ENCODE results near the gene TSPAN11.

The TSPAN11 gene

DNA sequence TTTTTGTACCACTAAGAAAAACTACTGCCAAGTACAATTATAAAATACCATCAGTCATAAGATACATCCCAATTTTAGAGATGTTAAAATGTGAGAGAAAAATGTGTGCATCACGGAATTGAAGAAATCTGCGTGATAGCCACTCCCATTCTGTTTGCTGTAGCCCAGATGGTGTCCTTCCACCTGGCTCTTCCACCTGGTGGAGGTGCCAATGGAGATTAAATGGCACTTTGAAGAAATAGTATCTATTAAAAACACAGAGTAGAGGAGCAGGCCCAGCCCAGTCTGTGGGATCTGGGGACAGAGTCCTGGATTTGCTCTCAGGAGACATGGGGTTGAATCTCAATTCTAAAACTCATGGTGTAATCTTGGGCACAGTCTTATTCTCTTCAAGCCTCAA lies 35.5 kb downstream of the TSPAN11 start:
- no peak for DNase-seq

DNA sequence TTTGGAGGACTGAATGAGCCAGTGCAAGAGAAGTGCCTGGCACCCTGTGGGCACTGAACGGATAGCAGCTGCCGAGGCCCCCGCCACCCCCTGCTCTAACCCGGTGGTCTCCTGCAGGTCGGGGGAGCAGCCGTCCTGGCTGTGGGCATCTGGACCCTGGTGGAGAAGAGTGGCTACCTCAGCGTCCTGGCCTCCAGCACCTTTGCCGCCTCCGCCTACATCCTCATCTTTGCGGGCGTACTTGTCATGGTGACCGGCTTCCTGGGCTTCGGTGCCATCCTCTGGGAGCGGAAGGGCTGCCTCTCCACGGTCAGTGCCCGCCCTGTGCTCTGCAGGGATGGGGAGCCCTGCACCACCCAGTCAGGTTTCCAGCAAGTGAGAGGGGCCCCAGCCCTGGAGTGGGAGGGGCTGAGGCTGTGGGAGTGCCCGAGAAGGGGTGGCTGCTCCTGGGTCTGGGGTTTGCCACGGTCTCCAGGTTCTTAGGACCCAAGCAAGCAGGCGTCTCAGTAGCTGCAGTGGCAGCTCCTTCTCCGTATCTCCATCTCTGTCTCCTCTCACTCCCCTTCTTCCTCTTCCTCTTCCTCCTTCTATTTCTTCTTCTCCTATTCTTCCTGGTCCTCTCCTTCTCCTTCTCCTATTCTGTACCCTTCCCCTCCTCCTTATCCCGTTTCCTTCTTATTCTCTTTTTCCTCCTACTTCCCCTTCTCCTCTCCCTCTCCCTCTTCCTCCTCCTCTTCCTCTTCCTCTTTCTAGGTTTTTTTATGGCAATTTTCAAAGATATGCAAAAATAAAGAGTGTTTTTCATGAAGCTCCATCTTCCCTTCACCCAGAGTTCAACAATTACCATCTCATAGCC lies 37.4 kb downstream of the TSPAN11 start:
- DNase-seq, result no peak

DNA sequence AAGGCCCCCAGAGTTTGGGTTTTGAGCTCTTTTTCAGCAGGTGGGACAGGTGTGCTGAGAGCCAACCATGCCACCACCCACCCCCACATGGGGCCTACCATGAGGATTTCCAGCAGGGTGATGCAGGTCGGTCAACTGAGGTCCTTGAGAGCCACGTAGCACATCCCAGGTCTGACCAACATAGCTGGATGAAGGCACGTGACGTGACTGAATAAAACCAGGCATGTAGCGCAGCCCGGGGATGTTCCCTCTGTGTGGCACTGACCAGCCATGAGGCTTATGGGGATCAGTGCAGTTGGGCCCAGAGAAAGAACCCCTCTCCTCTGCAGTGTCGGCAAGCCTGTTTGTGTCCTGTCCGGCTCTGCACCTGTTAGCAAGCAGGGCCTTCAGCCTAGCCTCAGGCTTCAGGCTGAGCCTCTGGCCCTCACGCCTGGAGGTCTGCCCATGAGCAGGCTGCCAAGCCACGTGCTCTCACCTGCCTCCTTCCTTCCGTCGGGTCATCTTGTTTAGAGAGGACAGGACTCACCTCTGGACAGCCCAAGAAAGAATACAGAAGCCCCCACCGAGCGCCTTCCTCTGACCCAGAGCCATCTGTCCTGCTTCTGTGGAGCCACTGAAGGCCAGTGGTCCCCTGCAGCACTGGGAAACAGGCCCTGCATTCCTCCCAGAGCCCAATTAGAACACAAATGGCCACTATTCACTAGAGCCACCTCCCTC lies 38.5 kb downstream of the TSPAN11 start:
- DNase-seq, result no peak

DNA sequence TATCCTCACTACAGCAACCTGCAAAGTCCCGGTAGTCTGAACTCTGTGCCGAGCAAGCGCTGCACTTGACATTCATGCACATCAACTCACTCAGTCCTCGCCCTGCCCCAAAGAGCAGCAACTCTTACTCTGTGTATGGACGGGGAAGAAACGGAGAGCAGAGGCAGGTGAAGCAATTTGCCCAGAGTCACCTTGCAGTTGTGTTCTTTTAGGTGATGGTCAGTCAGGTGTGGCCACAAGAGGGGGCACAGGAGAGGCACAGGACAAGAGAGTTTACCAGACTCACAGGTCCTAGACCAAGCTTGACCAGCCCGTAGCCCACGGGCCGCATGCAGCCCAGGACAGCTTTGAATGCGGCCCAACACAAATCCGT lies 39.1 kb downstream of the TSPAN11 start:
- no peak for DNase-seq

DNA sequence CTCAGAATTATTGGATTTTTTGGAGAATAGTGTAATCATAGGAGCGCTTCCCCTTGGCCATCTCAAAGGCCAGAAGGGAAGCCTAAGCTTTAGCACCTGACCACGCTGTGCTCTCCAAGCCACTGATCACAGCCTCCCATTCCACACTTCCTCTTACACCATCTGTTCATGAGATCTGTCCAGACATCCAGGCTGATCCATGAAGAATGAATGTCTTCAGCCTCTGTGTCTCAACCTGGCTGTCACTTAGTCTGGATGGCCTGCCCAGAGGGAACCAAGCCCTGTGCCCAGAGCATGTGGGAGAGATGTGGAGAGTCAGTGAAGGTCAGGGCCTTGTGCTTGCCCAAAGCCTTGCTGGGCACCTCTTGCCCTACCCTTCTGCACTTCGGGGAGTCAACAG lies 40.5 kb downstream of the TSPAN11 start:
- no peak for DNase-seq

DNA sequence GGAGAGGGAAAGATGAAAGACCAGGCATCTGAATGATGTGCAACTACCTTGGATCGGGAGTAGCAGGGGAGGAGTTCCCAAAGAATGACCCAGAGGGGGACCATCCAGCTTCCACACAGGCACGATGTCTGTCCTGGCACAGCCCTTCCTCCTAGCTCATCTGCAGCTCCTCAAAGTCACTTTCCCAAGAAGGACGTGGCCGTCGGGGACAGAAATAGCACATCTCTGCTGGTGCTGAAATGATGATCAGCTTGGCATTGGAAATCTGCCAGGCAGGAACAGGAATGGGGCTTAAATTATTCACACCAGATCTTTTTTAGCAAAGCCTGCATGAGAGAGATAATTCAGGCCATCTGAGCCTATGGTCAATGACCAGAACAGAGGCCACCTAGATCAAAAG lies 41.7 kb downstream of the TSPAN11 start:
- DNase-seq, result no peak

DNA sequence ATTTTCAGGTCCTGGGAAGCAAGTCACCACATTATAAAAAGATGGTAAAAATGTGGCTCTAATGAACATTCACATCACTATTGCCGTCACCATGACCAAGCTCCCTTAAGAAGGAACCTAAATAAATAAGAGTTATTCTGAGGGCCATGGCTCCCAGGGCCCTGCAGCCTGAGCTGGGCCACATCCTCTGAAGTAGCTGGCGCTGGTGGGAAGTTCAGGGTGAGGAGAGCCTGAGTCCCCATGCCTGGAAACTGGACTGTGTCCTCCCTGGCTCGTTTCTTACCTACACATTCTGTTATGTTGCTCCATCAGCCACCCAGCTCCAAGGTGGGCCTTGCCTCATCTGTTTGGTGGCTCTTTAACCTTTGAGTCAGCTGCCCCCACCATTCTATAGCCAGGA lies 42.5 kb downstream of the TSPAN11 start:
- DNase-seq, result no peak

DNA sequence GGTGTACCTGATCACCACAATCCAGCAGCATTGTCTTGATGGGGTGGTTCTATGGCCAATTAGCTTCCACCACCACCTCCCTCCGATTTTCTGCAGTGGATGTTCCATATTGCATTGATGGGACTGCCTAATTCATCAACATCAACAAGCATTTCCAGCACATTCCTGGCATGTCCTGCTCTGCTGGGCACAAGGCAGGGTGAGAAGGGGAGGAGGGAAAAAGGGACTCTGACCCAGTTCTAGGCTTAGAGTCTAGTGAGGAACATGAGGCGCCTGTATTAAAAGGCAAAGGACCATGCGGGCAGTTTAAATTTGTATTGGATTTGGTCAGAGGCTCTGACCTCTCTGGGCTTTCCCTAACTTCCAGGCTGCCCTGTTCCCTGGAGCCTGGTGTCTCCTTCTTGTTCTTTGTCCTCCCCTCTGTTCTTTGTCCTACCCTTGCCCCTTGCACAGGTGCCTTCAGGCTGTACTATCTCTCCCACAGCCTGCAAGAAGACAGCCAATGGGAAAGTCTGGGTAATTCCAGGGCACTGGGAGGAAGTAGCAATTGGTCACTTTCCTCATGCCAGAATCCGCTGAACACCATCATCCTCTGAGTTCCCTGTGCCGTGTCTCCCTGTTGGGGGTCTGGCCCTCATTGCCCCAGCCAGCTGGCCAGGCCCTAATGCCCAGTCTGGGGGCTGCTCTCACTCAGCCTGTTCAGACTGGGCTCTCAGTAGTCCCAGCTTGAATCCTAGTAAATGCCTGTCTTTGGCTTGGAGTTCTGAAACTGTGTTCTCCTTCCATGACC lies 43.3 kb downstream of the TSPAN11 start:
- no peak for DNase-seq

DNA sequence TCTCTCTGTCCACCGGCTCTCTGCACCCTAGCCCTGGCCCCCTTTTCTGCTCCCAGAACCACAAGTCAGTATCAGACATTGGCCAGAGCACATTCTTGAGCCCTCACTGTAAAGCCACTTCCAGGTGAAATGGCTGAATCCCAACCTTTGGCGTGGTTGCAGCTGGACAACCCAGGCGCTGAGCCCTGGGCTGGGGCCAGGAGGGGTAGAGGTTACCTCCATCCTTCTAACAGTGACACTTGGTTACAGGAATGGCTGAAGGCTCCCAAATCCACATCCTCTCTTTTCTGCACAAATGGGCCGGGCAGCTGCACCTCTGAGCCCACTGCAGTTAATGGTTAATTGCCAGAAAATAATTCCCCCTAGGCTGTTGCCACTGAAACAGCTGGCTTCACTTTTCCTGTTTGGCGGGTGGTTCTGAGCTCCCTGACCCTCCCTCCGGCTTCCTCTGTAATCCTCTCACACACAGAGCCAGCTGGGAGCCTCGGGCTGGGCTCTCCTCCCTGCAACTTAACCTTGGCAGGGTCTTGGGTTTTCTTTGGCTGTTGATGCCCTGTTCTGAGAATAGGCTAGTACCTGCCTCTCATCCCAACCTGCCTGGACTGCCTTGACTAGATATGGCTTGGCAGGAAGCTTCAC lies 44.1 kb downstream of the TSPAN11 start:
- DNase-seq, result no peak

DNA sequence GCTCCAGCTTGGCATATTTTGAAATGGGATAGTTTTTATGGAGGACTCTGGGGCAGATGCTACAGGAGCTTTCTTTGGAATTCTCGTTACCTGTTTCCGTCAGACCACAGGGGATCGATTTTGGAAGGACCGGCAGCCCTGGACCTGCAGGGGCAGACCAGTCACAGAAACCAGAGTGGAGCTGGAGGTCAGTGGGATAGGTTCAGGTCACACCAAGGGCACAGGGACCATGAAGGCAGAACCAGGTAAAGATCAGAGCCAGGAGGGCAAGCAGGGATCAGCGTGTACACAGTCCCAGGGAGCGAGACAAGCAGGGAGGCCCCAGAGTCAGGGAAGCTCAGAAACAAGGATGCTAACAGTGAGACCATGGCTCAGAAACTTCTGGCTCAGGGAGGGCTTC lies 45.5 kb downstream of the TSPAN11 start:
- no peak for DNase-seq

DNA sequence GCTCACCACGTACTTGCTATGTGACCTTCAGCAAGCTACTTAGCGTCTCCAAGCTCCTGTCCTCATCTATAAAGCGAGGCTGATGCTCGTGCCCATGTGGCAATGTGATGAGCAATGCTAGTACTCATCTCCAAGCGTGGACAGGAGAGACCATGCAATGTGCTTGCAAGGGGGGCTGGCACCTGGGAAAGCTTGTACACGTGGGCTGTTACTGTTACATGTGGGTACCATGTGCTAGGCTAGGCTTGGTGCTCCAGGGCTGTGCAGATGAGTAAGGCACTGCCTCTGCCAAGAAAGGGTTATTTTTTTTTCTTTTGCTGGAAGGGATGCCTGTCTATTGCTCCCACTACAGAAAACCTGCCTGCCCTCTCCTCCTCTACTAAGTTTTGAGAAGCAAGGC lies 46.6 kb downstream of the TSPAN11 start:
- DNase-seq, result no peak

DNA sequence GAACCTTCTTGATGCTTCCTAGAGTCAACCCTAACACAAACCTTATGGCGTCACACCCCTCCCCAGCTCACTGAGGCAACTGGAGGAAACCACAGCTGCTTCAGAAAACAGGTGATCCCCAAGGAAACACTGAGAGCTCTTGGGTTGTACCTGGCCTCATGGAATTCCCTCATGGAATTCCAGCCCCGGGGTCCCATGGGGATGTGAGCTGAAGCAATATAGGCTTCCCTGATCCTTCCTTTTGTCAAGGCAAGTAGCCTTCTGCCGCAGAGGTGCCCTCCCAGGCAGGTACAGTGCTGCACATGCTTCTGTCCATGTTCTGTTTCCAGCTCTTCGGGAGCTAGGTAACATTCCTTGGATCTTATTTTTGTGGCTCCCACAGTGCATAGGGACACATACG lies 47.3 kb downstream of the TSPAN11 start:
- DNase-seq, result no peak

DNA sequence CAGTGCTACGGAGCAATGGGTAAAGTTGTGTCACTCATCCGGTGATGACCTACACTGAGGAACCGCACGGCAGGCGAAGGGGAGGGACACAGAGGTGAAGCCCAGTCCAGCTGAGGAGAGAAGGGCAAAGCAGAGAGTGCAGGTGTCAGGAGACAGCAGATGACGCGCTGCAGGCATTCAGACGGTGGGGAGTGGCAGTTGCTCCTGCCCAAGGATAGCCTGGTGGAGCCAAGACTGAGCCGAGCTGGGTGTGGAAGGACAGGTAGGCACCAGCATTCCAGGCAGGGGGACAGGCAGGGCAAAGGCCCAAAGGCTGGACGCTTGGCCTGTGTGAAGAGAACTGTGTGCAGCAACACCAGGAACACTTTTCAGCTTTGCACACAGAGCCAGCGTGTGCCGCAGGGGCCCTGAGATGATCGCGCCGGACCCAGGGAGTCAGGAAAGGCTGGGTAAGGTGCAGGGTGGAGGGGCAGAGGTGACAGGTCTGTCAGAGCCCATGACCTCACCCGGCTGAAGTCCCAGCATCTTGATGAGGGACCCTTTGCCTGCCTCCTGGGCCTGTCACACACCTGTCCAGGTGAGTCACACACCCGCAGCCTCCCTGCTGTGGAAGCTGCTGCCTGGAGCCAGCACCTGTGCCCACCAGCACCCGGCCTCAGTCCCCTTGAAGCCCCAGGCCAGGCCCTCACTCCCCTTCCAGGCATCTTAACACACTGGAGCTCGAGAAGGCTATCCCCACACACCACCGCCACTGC lies 48.4 kb downstream of the TSPAN11 start:
- DNase-seq, result no peak

DNA sequence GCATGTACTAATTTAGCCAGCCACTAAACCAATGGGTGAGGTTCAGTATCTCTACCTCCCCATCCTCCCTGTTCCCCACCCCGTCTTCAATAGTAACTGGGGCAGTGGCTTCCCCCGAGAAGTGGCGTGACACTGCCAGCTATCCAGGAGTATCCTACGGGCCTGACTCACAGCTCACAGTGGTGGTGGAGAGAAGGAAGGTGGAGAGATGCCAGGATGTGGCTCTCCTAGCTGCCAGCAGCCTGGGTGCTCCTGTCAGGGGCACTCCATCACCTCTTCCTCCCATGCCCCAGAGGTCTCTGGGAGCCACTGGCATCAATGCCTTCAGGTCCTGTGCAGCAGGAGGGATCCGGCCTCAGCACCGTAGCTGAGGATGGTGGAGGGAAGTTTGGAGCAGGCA lies 49.0 kb downstream of the TSPAN11 start:
- no peak for DNase-seq

DNA sequence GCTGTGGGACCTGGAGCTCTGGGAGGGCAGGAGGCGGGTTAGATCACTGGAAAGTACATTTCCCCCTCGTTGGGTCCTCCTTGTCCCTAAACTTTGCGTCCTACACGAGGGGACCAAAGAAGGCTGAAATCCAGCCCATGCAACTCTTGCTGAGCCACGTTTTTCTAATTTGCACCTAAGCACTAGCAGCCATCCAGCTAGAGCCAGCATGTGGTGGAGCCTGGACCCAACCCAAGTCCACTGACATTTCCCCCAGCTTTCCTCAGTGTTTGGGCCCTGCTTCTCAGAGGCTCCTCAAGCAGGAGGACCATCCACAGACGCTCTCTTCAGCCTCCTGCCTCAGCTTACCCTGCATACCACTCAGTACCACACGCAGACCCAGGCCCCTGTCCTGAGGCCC lies 49.7 kb downstream of the TSPAN11 start:
- no peak for DNase-seq

DNA sequence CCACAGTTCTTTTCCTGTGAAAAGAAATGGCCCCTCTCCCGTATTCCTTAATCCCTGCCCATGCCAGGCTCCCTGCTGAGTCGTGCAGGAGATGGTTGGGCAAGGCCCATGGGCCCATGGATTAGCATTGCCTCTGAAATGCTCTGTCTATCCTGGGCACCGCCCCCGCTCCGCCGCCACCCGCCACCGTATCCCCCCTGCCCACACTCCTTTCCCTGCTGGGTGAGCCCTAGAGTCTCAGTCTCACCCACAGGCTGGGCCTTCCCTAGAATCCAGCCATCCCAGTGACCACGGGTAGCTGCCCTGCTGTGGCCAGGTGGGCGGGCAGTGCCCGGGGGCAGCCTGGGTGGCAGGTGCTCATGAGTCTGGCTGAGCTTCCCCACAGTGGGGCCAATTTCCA lies 50.6 kb downstream of the TSPAN11 start:
- DNase-seq, result no peak

DNA sequence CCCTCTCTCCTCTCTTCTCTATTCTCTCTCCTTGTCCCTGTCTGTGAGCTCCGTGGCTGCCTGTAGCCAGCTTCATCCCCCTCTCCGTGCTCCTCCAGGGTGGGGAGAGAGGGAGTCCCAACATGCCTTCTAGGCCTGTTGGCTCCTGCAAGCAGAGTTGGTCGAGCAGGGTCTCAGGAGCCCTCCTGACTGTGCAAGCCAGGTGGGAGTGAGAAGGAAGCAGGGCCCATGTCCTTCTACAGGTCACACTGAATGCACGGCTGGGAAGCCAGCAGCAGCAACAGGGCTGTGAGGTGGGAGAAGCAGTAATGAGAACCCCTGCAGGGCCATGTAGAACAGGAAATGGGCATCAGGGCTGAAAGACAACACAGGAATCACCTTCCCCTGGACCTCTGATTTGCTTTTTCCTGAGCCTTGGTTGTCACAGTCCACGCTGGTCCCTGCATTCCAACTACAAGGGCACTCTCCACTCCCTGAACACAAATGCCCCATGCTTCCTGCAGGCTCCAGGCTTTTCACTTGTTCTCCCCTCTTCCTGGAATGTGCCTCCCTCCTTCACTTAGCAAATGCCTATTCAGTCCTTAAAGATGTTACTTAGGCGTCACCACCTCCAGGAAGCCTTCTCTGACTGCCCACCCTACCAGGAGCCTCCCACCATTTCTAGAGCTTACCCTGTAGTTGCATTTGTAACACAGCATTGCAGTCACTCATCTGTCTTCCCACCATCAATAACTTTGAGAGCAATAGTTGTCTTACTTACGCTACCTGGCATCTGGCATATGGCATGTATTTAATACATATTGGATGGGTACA lies 51.2 kb downstream of the TSPAN11 start:
- DNase-seq, result no peak

DNA sequence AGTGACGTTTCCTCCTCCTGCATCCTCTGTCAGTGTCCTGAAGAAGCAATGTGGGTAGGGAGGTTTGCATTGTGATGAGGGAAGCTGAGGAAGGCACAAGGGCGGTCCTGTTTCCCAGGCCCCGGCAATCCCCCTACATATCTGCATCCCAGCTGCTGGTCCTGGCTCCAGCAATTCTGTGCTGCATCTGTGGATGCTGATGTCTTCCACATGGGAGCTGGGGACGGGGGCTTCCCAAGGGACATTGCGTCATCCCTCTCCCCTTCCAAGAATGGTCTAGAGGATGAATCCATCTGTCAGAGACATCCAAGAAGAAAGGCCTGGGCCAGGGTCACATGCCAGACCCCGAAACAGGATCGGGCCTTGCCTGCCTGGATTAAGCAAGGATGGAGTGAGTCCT lies 52.1 kb downstream of the TSPAN11 start:
- DNase-seq, result no peak

DNA sequence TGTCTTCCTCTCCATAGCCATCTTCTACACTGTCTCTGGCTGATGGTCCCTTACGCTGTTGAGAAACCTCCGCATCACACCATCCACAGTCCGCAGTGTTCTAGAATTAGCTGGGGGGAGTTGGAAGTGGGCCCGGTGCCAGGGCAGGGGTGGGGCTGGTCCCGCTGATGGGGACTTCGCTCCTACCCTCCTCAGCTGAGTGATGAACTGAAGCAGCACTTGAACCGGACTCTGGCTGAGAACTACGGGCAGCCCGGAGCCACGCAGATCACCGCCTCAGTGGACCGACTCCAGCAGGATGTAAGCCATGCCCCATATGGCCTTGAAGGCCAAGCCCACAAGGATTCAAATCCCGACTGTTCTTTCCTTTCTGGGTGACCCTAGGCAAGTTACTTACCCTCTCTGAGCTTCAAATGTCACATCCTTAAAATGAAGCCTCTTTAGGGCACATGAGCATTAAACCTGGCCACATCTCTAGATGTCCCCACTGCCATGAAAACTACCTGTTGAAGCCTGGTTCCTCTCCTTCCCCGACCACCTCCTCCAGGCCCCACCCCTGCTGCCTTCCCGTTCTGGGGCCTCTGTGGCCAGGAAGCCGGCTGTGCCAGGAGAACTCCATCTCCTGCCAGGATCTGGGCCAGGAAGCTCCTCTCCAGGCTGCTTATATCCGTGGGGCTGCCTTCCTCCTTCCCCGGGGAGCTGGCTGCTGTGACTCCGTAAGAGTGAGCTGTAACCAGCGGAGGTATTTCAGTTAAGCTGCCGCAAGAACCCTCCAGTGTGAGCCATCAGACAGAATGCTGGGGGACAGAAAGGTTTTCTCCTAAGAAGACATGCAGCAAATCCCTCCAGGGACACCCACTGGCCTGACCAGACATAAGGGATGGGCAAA lies 53.1 kb downstream of the TSPAN11 start:
- DNase-seq, result no peak

DNA sequence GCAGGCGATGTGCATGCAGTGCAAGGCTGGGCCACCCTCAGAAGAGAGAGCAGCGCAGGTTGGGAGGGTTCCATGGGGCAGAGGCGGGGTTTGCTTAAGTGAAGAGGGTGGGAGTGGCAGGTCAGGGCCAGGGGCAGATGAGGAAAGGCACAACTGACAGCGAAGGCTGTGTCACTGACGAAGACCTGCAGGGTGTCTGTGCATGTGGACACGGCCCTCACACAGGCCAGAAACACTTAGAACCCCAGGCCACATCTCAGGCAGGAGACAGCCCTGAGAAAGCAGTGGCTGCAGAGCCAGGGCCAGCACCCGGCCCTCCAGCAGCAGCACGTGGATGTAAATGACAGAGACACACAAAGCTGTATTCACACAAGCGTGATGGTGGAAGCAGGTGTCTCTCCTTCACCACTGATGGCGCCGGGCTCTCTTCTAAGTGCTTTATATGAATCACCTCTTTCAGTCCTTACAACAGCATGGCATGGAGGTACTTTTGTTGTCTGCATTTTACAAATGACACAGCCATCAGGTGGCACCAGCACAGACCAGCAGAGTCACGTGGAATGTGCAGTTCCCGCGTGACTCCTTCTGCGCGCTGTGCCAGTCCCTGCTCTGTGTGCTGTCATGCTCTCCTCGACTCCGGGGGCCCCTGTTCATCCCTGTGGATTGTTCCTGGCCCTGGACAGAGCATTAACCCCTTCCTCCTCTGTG lies 54.6 kb downstream of the TSPAN11 start:
- no peak for DNase-seq
